ENCODE results near the gene SYS1. TPM values are rescaled to one million over a fixed set of nuclear protein-coding genes. Genes with fewer than 3 reads are reported as not detected.

SYS1 gene
- total and polyA plus RNA-seq, 2 donors (not counting 3 experiments of a cell fraction or from before 2014, with no cell fraction given) = 27.4 to 79.6 TPM

DNA sequence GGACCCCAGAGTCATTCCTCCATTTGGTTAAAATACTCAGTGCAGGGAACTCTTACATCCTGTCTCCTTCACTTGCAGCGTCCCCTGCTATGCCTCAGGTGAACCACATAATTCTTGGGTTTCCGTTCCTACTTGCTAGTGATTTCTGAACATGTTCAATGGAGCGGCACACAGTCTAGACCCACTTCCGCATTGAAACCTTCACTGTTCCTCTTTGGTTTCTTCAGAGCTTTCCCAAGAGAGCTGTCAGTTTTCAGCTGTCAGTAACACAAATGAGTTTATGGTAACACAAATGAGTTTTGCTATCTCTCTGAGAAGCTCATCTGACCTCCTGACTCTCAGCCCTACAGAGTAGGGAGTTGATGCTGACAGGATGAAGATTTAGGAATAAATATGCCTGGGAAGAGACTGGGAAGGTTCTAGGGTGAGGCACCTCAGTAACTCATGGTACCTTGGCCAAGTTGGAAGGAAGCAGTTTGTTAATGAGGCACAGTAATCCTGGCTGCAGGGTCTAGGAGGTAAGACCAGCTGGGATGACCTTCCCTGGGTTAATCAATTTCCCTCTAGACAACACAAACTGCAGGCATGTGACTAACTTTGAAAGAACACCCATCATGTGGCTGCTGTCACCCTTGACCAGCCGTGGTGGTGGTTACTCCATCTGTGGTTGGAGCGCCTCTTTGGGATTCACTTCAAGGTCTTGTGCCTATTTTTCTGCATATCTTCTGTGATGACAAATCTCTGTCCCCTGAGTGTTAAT, 5.4 kb downstream of the SYS1 start:
- Histone ChIP-seq H3K27me3 (ENCODE audit: control insufficient read depth in 2 of 2, insufficient read depth in 2 of 2, low read length in 2 of 2) (no peaks in the 10 kb centered on the region), H3K9me3 (replicated peaks; ENCODE audit: control insufficient read depth, insufficient read depth, low read length) (no peaks in the 10 kb centered on the region), H3K9me1 (replicated peaks; ENCODE audit: control insufficient read depth, extremely low read depth, insufficient read depth, low read length) (no peaks in the 10 kb centered on the region), H3K79me2 (ENCODE audit: control insufficient read depth, insufficient read depth, low read length) (peaks cover 11% of the 10 kb centered on the region), H2AFZ (ENCODE audit: low read depth, low read length) (no peak overlapping the region), H4K20me1 (replicated peaks; ENCODE audit: control insufficient read depth, extremely low read depth, insufficient read depth, low read length) (no peaks in the 10 kb centered on the region), H3K4me3 (replicated peaks in 1 of 3; ENCODE audit: insufficient read depth in 1 of 3, low read depth in 1 of 3, low read length in 3 of 3) (no peak overlapping the region), H3K27ac (ENCODE audit: insufficient read depth, low read depth, low read length) (no peak overlapping the region), H3K4me1 (ENCODE audit: control insufficient read depth, extremely low read depth, insufficient read depth, low read length) (peaks cover 14% of the 10 kb centered on the region), H3K9ac (replicated peaks; ENCODE audit: extremely low read depth, insufficient read depth, low read length) (no peak overlapping the region), H3K36me3 (ENCODE audit: control insufficient read depth in 2 of 2, extremely low read depth in 1 of 2, insufficient read depth in 2 of 2, low read length in 2 of 2) (peaks cover 0 to 11% of the 10 kb centered on the region in 2 experiments), H3K4me2 (ENCODE audit: insufficient read depth, low read length) (no peak overlapping the region)
- TF ChIP-seq GATA2 (IDR thresholded peaks at IDR 0.05; ENCODE audit: insufficient read depth, insufficient read length, low read depth, low read length) = no peak
- TF ChIP-seq POLR2A (IDR thresholded peaks at IDR 0.05; ENCODE audit: low read depth, low read length) = no peak
- no peak for TF ChIP-seq POLR2AphosphoS5 (IDR thresholded peaks at IDR 0.05; ENCODE audit: insufficient read depth, low read depth, low read length)
- TF ChIP-seq MYC (IDR thresholded peaks at IDR 0.05; ENCODE audit: low read depth, low read length) = no peak
- TF ChIP-seq, protein P1, sequence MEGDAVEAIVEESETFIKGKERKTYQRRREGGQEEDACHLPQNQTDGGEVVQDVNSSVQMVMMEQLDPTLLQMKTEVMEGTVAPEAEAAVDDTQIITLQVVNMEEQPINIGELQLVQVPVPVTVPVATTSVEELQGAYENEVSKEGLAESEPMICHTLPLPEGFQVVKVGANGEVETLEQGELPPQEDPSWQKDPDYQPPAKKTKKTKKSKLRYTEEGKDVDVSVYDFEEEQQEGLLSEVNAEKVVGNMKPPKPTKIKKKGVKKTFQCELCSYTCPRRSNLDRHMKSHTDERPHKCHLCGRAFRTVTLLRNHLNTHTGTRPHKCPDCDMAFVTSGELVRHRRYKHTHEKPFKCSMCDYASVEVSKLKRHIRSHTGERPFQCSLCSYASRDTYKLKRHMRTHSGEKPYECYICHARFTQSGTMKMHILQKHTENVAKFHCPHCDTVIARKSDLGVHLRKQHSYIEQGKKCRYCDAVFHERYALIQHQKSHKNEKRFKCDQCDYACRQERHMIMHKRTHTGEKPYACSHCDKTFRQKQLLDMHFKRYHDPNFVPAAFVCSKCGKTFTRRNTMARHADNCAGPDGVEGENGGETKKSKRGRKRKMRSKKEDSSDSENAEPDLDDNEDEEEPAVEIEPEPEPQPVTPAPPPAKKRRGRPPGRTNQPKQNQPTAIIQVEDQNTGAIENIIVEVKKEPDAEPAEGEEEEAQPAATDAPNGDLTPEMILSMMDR (IDR thresholded peaks at IDR 0.05; ENCODE audit: extremely low read depth in 1 of 2, insufficient read depth in 1 of 2, low read depth in 1 of 2, low read length in 2 of 2) = no peak
- TF ChIP-seq EZH2 (IDR thresholded peaks at IDR 0.05; ENCODE audit: borderline replicate concordance, low read depth, low read length, severe bottlenecking) = no peak
- TF ChIP-seq, protein P2, sequence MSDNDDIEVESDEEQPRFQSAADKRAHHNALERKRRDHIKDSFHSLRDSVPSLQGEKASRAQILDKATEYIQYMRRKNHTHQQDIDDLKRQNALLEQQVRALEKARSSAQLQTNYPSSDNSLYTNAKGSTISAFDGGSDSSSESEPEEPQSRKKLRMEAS (IDR thresholded peaks at IDR 0.05; ENCODE audit: insufficient read depth, insufficient read length) = no peak
- no peak for TF ChIP-seq JUN (IDR thresholded peaks at IDR 0.05; ENCODE audit: borderline replicate concordance, insufficient read depth, insufficient read length, low read depth)
- TF ChIP-seq FOS (IDR thresholded peaks at IDR 0.05; ENCODE audit: borderline replicate concordance, insufficient read depth, low read length) = no peak
- intact Hi-C loops (cut with micrococcal nuclease) = no loop called here
- DNase-seq (ENCODE audit: low read depth, low spot score) (no peak), FAIRE-seq (no peak)
- ChIA-PET POLR2A (interaction anchor here (1.0 kb wide), 1 partner anchor 21 kb away, joined by 4 read pairs; the partner anchor contains the start of gene SDC4), CTCF (interaction anchor here (1.2 to 9.8 kb wide), 6 partner anchors 45 to 403 kb away, joined by 3 to 416 read pairs (median 6); no protein-coding TSS in a partner anchor)
- dilution Hi-C loops (cut with MboI; ENCODE audit: extremely low pct_ligation_motif_present, low sequenced_read_pairs) = no loop called here
- no TSS peak for BruUV-seq (replicated peaks)
